Activated CD8-positive, alpha-beta memory T cell treated with anti-CD3 and anti-CD28 coated beads for 24 hours (primary cell): ENCODE data around the gene ITGAL.
"Not testable (repeated sequence)": the region's sequence is repeated elsewhere in the genome, so short reads cannot be mapped to it uniquely, and the experiment has no call there.

ENCODE experiments used
- DNase-seq: peaks from one replicate; pipeline ENCODE4 v3.0.0-alpha.2; 2020

Gene ITGAL

DNA sequence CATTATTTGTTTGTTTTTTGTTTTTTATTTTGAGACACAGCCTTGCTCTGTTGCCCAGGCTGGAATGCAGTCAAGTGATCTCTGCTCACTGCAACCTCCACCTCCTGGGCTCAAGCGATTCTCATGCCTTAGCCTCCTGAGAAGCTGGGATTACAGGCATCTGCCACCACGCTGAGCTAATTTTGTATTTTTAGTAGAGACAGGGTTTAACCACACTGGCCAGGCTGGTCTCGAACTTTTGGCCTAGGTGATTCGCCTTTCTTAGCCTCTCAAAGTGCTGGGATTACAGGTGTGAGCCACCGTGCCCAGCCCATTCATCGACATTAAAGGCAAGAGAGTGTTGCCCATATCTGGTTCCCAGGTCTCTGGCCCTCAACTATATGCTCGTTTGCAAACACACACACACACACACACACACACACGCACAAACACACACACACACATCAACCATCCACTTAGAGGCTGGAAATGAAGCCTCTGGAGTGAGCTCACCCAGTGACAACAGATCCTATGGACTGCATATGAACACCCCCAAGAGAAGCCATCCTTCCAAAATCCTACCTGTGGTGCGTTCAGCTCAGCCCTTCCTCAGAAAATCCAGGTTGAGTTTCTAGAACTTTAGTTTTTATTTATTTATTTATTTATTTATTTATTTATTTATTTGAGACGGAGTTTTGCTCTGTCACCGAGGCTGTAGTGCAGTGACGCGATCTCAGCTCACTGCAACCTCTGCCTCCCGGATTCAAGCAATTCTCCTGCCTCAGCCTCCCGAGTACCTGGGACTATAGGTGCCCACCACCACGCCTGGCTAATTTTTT lies 14.6 kb upstream of the ITGAL start:
- DNase-seq, result no peak

DNA sequence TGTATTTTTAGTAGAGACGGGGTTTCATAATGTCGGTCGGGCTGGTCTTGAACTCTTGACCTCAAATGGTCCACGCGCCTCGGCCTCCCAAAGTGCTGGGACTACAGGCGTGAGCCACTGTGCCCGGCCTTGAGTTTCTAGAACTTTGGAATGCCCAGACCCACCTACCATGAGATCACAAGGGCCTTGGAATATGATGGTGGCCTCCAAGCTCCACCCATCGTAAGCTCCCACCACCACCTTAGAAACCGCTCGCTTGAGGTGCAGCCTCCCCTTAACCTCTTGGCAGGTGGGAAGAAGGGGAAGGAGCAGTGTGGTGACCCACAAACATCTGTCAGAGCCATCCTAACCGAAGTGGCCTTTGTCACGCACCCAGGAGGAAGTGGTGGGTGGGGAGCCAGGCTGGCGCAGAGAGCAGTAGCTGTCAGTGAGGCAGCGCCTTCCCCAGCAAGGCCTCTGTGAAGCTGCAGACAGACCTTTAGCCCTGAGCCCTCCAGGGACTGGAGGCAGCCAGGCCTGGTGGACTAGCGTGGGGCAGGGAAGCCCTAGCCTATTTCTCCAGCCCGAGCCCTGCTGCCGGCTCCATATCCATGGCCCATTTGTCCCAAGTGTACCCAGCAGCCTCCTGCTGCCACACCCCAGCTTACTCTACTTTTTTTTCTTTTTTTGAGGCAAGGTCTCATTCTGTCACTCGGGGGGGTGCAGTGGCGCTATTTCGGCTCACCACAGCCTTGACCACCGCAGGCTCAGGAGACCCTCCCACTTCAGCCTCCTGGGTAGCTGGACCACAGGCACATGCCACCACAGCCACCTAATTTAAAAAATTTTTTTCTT lies 13.8 kb upstream of the ITGAL start:
- DNase-seq, result peak; percentile 93

DNA sequence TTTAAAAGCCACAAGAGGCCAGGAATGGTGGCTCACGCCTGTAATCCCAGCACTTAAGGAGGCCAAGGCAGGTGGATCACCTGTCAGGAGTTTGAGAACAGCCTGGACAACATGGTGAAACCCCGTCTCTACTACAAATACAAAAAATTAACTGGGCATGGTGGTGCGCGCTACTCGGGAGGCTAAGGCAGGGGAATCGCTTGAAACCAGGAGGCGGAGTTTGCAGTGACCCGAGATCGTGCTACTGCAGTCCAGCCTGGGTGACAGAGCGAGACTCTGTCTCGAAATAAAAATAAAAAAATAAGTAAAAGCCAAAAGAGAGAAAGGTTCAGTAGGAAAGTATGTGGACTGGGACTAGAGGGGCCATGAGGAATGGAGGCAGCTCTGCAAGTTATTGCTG lies 13.1 kb upstream of the ITGAL start:
- DNase-seq, result no peak

DNA sequence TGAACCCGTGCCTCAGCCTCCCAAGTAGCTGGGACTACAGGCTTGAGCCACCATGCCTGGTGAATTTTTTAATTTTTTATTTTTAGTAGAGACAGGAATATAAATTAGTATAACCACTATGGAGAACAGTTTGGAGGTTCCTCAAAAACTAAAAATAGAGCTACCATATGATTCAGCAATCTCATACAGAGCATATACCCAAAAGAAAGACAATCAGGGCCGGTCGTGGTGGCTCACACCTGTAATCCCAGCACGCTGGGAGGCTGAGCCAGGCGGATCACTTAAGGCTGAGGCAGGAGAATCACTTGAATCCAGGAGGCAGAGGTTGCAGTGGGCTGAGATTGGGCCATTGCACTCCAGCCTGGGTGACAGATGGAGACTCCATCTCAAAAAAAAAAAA lies 11.1 kb upstream of the ITGAL start:
- not testable (repeated sequence) for DNase-seq

DNA sequence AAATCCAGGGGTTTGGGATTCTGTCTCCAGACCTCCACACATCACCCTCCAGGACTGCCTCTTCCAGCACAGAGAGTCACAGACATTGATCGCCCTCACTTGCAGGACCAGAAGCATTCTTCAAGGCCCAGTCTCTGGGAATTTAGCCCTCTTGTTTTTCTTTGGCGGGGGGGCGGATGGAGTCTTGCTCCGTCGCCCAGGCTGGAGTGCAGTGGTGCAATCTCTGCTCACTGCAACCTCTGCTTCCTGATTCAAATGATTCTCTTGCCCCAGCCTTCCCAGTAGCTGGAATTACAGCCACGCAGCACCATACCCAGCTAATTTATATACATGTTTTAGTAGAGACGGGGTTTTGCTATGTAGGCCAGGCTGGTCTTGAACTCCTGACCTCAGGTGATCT lies 8.5 kb upstream of the ITGAL start:
- DNase-seq, result no peak

DNA sequence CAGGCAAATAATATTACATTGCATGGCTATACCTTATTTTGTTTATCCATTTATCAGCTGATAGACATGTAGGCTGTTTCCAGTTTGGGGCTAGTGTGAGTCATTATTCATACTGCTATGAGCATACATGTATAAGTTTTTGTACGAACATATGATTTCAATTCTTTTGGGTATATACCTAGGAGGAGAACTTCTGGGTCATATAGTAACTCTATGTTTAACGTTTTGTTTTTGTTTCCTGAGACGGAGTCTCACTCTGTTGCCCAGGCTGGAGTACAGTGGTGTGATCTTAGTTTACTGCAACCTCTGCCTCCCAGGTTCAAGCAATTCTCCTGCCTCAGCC lies 2.4 kb upstream of the ITGAL start:
- no peak for DNase-seq

DNA sequence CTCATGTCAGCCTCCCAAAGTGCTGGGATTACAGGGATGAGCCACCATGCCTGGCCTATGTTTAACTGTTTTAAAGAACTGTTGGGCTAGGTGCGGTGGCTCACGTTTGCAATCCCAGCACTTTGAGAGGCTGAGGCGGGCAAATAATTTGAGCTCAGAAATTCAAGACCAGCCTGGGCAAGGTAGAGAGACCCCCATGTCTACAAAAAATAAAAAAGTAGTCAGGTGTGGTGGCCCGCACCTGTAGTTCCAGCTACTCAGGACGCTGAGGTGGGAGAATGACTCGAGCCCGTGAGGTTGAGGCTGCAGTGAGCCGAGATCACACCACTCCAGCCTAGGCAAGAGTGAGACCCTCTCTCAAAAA lies 1.9 kb upstream of the ITGAL start:
- peak; percentile 70 for DNase-seq

DNA sequence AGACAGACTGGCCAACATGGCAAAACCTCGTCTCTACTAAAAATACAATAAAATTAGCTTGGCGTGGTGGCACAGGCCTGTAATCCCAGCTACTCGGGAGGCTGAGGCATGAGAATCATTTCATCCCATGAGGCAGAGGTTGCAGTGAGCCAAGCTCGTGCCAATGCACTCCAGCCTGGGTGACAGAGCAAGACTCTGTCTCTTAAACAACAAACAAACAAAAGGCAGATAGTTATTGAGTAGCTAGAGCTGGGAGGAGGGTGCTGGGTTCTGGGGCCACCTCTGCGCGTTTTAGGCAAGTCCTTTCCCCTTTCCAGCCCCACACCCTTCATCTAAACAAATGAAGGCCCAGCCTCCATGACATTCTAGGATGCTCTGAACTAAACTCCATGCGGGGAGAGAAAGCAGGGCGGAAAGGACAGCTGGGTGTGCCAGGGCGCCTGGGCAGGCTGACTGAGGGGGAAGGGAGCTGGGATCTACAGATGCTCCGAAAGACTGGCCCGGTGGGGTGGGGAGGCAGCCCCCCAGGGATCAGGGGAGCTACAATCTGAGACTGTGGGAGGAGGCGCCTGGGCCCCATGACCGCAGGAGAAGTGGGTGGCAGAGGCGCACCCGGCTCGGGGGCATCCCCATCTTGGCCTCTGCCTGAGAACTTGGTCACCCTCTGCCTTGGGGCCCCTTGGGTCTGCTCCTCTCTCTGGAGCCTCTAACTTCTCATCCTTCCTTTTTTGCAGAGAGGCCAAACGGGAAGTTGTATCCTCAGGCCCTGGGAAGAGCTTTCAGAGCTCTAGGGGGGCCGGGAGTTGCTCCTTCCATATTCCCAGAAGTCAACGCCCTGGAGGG lies 910 bp downstream of the ITGAL start:
- peak; percentile 89 for DNase-seq

DNA sequence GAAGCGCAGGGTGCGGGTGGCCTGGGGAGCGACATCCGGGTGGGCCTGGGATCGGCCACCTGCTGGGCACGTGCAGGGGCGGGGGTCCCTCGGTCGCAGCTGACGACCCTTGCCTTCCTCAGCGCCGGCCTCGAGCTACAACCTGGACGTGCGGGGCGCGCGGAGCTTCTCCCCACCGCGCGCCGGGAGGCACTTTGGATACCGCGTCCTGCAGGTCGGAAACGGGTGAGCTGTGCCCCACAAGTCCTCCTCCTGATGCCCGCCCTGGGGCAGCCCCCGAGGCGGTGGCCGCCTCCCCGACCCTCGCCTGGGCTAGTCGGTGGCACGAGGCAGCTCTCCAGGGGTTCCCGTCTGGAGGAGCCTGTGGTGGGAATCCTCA lies 1.5 kb downstream of the ITGAL start:
- no peak for DNase-seq

DNA sequence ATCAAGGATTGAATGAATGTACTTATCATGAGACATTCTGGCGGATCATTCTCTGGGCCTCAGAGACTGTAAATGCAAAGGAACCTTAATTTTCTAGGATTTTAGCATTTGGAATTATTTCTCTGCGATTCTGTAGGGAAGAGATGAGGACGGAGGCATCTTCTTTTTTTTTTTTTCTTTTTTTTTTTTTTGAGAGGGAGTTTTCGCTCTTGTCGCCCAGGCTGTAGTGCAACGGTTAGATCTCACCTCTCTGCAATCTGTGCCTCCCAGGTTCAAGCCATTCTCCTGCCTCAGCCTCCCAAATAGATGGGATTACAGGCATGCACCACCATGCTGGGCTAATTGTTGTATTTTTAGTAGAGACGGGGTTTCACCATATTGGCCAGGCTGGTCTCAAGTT lies 2.1 kb downstream of the ITGAL start:
- no peak for DNase-seq

DNA sequence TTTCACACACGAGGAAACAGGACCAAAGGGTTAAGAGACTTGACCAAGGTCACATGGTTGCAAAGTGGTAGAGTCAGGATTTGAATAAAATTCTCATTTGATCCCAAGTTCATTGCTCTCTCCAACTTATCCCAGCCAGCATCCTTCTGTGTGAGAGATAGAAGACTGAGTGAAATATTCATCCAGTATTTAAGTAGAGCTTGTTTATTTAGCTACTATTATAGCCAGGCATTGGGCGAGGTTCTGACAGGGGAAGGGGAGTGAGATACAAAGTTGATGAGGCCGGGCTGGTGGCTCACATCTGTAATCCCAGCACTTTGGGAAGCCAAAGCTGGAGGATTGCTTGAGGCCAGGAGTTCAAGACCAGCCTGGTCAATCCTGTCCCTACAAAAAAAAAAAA lies 4.4 kb downstream of the ITGAL start:
- no peak for DNase-seq

DNA sequence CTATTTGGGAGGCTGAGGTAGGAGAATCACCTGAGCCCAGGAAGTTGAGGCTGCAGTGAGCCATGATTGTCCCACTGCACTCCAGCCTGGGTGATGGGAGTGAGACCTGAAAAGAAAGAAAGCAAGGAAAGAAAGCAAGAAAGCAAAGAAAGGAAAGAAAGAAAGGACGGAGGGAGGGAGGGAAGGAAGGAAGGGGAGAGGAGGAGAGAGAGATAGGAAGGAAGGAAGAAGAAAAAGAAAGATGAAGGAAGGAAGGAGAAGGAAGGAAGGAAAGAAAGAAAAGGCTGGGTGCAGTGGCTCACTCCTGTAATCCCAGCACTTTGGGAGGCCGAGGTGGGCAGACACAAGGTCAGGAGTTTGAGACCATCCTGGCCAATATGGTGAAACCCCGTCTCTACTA lies 5.2 kb downstream of the ITGAL start:
- DNase-seq, result not testable (repeated sequence)

DNA sequence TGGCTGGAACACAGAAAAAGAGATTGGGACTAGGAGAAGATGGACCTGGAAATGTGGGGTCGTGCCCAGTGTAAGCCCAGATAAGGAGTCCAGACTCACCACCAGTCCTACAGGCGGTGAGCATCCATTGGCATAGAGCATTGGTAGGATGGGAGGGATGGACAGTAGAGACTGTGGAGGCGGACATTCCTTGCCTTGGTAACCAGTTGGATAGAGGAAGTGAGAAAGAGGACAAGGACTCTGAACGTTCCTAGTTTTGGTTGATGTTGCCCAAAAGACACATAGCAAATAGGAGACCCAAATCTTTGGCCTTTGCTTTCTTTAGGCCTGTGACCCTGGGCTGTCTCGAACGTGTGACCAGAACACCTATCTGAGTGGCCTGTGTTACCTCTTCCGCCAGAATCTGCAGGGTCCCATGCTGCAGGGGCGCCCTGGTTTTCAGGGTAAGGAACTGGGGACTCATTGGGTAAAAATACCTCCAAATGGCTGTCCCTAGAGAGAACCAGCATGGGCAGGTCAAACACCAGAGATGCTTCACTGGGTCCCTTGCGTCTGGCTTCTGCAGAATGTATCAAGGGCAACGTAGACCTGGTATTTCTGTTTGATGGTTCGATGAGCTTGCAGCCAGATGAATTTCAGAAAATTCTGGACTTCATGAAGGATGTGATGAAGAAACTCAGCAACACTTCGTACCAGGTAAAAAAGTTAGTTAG lies 6.4 kb downstream of the ITGAL start:
- no peak for DNase-seq

DNA sequence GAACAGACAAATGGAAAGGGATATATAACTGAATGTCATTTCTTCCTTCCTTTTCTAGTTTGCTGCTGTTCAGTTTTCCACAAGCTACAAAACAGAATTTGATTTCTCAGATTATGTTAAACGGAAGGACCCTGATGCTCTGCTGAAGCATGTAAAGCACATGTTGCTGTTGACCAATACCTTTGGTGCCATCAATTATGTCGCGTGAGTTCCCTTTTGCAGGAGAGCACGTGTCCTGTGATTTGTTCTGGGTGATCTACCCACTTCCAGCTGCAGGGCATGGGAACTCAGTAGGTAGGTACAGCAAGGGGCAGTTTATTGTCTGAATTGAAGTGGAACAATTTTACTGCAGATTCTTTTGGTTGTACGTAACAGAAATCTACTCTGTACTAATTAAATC lies 8.8 kb downstream of the ITGAL start:
- DNase-seq, result no peak

DNA sequence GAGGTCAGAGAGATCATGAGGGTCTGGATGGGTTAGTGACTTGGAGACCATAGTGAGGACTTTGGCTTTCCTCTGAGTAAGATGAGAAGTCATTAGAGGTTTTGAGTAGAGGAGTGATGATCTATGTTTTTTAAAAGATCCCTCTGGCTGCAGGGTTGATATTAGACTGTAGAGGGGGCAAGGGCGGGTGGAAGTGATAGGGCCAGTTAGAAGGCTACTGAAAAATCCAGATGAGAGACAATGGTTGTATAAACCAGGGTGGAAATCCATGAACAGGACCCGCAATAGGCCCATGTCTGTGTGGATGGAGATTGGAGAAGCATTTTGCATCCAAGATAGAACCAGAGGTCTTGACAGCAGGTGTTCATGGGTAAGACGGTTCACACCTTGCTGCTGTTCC lies 9.8 kb downstream of the ITGAL start:
- DNase-seq, result no peak

DNA sequence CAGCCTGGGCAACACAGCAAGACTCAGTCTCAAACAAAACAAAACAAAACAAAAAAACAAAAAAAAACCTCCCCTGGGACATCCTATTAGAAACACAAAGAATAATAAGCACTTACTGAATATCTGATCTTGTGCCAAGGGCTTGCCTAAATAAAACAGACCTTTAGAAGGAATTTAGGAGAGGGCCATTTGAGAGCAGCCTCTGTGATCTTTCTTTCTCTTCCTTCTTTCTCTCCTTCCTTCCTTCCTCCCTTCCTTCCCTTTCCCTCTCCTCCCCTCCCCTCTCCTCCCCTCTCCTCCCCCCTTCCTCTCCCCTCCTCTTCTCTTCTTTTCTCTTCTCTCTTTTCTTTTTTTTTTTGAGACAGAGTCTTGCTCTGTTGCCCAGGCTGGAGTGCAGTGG lies 12.3 kb downstream of the ITGAL start:
- no peak for DNase-seq

DNA sequence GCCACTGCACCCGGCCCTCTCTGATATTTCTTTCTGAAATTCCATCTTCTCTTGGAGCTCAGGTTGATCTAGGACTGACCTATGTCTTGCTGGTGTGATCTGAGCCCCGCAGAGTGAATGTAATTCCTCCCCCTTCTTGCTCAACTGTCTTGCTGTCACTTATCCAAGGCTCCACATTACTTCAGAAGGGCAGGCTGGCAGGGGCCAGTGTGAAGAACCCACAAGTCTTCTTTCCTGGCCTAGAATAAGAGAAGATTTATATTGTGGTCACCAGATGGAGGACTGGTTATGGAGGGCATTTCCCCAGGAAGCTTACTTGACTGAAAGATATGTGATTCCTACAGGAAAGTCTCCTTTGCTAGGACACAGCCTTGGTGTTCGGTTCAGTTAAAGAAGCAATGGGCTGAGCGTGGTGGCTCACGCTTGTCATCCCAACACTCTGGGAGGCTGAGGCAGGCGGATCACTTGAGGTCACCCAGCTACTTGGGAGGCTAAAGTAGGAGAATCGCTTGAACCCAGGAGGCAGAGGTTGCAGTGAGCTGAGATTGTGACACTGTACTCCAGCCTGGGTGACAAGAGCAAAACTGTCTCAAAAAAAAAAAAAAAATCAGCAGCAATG lies 13.4 kb downstream of the ITGAL start:
- no peak for DNase-seq

DNA sequence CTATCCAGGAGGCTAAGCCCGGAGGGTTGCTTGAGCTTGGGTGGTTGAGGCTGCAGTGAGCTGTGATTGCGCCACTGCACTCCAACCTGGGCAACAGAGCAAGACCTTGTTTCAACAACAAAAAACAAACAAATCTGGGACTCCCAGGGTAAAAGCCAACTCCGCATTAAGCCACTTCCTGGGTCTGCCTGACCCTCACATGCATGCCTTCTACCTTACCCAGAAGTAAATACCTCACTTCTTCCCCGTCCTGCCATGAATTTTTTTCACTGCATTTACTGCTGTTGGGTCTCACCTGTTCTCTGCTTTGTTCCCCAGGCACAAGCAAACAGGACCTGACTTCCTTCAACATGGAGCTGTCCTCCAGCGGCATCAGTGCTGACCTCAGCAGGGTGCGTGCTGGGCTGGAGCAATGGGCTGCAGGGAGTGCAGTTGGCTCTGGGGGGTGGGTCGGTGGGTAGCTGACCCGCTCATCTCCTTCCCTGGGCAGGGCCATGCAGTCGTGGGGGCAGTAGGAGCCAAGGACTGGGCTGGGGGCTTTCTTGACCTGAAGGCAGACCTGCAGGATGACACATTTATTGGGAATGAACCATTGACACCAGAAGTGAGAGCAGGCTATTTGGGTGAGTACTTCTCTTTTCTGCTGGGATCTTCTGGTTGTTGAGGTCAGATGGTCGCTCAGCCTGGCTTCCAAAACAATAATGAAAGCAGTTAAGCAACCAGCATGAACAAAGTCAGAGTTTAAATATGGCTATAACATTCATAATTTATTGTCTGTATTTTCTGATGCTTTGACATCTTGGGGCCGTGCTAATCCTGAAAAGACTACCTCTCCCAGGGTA lies 16.4 kb downstream of the ITGAL start:
- no peak for DNase-seq

DNA sequence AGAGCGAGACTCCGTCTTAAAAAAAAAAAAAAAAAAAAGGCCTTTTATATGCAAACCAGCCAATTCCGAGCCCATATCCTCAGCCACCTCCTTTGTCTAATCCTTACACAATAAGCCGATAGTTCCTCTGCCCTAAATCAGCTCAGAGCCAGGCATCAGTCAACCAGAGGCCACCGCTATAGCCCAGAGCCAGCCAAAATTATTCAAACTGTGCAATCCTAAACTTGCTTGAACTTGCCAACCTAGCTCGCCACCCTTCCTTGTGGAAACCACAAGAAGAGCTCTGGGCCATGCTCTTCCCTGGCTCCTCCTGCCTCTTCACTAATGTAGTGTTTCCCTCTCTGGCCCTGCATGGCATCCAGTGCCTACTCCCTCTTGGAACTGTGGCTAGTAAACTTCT lies 17.7 kb downstream of the ITGAL start:
- no peak for DNase-seq

DNA sequence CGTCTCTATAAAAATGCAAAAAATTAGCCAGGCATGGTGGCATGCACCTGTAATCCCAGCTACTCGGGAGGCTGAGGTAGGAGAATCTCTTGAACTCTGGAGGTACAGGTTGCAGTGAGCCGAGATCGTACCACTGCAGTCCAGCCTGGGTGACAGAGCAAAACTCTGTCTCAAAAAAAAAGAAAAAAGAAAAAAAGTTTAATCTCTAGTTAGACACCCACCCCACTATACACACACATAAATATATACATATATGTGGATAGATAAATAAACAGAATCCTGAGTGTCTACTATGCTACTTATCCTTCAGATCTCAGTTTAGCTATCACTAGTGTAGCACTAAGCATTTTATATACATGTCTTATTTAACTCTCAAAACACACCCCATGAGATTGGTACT lies 18.7 kb downstream of the ITGAL start:
- no peak for DNase-seq

DNA sequence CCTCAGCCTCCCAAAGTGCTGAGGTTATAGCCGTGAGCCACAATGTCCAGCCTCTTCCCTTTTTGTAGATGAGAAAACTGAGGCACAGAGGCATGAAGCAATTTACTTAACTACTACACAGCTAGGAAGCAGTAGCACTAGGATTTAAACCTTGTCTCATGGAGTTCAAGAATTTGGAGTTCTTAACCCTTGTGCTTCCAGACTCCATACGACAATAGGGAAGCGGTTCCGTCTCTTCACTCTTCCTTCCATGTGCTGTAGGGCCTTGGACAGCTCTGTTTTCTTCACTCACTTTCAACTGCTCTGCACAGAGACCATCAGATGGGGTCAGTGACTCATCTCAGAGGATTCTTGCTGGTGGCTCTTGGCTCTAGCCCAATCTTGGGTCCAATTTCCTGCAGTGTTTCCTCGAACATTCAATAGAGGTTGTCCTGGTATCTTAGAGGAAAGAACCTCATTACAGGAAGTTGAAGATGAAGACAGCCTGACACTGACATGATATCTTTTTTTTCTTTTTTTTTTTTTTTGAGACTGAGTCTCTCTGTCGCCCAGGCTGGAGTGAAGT lies 19.3 kb downstream of the ITGAL start:
- no peak for DNase-seq
